HG02840 (cell line): ENCODE data around the gene ERH.
"Not testable (repeated sequence)": the region's sequence is repeated elsewhere in the genome, so short reads cannot be mapped to it uniquely, and the experiment has no call there.

Experiments used
- ATAC-seq: cut with Tn5 transposase; IDR thresholded peaks from one replicate; pipeline ENCODE4 v1.9.1; 2021; ENCODE audit warnings: mild to moderate bottlenecking, moderate library complexity, moderate number of reproducible peaks; ENCODE audit not compliant: unreplicated experiment, low FRiP score

The ERH gene

GRCh38 chr14:69399750-69400149, 1.7 kb upstream of the ERH start:
- ATAC-seq = no peak

DNA sequence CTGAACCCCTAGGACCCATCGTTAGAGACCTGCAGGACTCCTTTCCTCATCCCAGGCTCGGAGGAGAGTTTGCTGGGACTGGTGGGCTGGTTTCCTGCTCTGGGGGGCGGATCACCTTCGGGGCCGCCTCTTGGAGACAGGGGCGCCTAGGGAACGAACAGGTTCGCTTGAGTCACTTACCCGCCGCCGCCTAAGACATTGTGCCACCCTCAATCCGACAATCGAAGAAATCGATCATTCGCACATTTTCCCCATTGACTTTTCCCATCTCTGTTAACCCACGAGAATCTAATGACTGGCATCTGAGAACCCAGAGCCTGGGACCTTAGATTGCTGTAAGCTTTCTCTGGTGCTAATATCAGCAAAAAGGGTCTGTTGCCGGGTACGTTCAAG, 715 bp upstream of the ERH start:
- no peak for ATAC-seq

DNA sequence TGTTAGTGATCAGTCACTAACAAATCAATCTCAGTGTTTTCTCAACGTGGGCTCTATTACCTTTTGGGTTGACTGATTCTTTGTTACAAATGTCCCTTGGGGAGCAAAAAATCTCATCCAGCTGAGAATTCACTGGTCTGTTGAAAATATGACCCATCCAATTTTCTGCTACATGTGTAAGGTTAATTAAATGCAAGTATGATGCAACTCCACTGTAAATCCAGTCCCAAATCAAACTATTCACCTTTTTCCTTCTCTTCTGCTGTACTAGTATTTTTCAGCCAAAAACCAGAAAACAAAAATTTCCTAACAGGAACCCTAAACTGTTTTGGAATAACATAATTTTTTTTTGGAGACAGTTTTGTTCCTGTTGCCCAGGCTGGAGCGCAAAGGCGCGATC, 2.2 kb downstream of the ERH start:
- ATAC-seq = no peak

GRCh38 chr14:69392481-69392880, 5.6 kb downstream of the ERH start:
- ATAC-seq = no peak

- not testable (repeated sequence) for ATAC-seq
Measured at GRCh38 chr14:69391400-69391799, 6.7 kb downstream of the ERH start.

DNA sequence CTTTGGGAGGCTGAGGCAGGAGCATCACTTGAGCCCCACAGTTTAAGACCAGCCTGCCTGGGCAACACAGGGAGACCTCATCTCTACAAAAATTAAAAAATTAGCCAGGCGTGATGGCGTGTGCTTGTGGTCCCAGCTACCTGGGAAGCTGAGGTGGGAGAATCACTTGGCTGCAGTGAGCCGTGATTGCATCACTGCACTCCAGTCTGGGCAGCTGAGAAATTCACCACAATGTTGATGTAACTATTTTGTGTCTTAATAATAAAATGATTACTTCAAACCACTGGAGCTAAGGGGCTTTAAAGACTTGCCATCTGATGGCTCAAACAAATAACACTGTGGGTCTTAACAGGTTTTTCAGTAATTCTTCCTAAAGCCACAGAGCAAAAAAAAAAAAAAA, 10.8 kb downstream of the ERH start:
- no peak for ATAC-seq

DNA sequence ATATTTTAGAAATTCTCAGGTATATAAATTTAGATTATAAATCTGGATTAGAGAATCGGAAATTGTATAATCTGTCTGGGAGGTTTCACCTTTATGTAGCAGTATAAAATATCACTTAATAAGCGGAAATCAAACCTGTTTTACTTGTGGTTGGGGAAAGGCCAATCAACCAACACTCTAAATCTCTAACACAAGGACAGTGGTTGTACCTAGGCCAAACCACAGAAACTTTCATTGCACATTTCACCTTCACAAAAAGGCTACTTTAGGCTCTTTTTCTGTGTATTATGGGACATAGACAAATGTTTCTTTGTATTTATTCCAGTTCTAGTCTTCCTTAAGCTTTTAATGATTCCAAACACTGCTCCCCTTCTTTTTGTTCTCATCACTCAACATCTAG, 19.8 kb downstream of the ERH start:
- no peak for ATAC-seq

DNA sequence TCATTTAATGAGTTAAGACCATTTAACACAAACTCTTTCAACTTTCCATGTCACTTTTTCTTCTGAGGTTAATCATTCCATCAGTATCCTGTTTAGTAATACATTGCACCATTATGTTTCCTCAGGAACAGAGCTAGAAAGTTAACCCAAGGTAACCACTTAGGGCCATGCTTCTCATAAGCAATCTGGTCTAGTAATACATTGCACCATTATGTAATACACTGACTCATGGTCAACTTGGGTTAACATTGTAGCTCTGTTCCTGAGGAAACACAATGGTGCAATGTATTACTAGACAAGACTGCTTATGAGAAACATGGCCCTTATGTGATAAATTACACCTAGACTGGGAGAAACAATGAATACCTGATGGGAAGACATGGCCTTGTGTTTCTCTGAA, 21.7 kb downstream of the ERH start:
- no peak for ATAC-seq

GRCh38 chr14:69375722-69376121, 22.4 kb downstream of the ERH start:
- ATAC-seq = no peak

DNA sequence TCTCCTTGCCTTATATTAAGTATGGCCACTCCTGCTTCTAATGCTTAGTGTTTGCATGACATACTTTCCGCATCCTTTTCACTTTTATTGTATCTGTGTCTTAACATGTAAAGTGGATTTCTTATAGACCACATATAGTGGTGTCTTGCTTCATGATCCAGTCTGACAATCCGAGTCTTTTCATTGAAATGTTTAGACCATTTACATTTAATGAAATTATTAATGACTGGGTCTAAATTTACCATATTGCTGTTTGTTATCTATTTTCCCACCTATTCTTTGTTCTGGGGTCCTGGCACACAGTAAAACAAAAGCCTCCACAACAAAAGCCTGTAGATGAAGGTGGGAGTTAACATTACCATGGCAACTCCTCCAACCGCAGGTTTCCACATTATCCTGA, 22.9 kb downstream of the ERH start:
- ATAC-seq = no peak

- no peak for ATAC-seq
Measured at GRCh38 chr14:69374235-69374634, 23.9 kb downstream of the ERH start.

- no peak for ATAC-seq
Measured at GRCh38 chr14:69373104-69373503, 25.0 kb downstream of the ERH start.

DNA sequence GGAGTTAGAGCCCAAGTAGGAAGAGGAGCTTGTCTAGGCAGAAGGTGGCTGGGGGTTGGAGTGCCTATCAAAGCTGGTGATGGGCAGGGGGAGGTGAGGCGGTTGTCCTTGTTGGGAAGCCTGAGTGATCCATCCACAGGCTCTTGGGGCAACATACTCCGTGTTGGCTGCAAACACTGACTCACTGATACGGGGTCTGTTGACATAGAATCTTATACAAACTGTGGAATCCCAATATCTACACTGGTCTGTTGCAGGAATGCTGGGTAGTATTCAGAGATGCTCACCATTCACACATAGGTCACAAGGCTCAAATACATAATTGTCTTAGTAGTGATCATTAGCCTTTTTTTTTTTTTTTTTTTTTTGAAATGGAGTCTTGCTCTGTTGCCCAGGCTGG, 26.0 kb downstream of the ERH start:
- no peak for ATAC-seq

GRCh38 chr14:69370061-69370460, 28.0 kb downstream of the ERH start:
- ATAC-seq = no peak

DNA sequence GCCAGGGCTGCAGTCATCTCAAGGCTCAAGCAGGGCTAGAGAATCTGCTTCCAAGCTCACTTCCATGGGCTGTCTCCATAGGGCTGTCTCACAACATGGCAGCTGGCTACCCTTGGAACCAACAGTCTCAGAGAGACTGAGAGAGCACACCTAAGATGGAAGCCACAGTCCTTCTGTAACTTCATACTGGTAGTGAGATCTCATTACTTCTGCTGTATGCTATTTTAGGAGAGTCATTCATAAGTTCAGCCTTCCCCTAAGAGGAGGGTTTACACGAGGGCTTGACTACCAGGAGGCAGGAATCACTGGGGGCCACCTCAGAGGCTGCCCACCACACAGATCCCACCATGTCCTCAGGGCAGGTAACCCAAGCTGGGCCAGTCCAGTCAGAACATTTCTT, 29.7 kb downstream of the ERH start:
- ATAC-seq = no peak

- ATAC-seq = no peak
Measured at GRCh38 chr14:69366761-69367160, 31.3 kb downstream of the ERH start.

DNA sequence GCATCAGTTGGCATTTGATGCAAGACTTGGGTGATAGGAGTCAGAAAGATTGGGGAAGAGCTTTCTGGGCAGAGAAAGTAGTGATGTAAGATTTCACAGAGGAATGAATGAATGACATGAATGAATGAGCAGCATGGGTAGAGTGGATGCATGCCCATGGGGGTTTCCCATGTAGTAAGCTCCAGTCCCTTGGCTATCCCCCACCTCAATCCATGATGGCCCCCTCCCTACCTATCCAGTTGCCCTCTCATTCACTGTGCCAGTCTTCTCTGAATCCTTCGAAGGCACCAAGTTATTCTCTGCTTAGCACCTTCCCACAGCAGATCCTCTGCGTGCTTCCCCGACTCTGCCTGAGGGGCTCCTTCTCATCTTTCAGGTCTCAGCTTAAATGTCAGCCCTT, 32.0 kb downstream of the ERH start:
- no peak for ATAC-seq

- no peak for ATAC-seq
Measured at GRCh38 chr14:69364378-69364777, 33.7 kb downstream of the ERH start.

DNA sequence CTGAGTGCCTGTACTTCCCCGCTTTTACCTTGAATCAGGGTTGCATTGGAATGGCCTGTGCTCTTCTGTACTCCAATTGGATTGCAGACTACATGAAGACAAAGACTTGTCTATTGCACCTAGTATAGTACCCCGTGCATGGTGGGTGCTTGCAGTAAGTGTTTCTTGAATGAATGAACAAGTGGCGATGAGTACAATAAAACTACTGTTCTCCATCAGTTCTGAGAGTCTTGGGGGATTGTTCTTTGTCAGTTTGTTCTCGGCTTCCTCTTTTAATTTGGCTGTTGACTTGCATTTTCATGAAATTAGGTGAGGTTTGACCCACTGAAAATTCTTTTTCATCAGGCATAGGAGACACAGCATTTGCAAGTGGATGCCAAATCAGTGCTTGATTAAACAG, 34.1 kb downstream of the ERH start:
- ATAC-seq = no peak

DNA sequence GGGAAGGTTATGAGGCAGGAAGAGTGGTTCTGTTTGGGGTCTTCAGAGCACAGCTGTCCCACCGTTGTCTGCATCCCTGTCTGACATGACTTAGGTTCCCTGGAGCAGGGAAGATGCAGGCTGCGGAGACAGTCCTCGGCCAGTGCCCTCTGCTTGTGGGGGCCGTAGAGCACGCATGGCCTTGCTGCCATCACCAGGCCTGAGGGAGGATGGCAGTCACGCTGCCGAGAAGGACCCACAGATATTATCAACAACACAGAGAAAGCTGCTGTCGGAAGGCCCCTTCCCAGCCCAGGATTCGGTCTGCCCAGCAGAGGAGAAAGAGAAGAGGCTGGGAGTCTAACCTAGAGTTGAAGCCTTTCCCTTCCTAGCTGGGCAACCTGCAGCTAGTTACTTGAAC, 35.0 kb downstream of the ERH start:
- no peak for ATAC-seq

GRCh38 chr14:69360438-69361108, 37.5 kb downstream of the ERH start:
- no peak for ATAC-seq

DNA sequence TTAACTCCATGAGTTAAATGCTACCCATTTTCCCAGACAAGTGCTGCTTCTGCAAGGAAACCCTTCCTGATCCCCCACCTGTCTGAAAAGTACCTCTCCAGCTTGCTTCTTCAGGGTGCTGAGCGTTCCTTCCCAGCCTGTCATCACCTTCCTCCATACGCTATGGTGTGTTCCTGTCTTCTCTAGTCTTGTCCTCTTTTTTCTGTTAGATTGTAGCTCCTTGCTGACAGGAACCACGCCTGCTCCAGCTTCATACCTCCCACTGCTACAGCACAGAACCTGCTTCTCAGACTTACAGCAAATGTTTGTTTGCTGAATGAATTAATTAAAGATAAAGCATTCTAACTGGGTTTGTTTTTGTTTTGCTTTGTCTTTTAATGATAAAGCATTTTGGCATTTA, 39.1 kb downstream of the ERH start:
- ATAC-seq = no peak
